HepG2 (cell line): ENCODE results near the gene MZF1. TPM values are rescaled to one million over a fixed set of nuclear protein-coding genes. Genes with fewer than 3 reads are reported as not detected.

Experiments used
- CBX2 ChIP-seq, 2 experiments: fragments of 200-600 bp in 1 of 2; sonication (generic); formaldehyde crosslinking in 1 of 2; IDR thresholded peaks; 2 replicates each; pipeline versions ENCODE4 v1.7.0 to v1.8.1; 2018 to 2022; ENCODE audit warnings: low read depth in 2 of 2, low read length in 1 of 2, mild to moderate bottlenecking in 1 of 2, missing genetic modification reagents in 1 of 2
- CCDC6 ChIP-seq: sonication (generic); formaldehyde crosslinking; IDR thresholded peaks from 2 replicates; pipeline ENCODE4 v1.8.1; 2022; ENCODE audit warnings: mild to moderate bottlenecking, missing genetic modification reagents, moderate library complexity
- CSRNP1 ChIP-seq: sonication (generic); formaldehyde crosslinking; IDR thresholded peaks from 2 replicates; pipeline ENCODE4 v1.8.1; 2023; ENCODE audit warnings: mild to moderate bottlenecking, missing genetic modification reagents
- ELF4 ChIP-seq: sonication (generic); formaldehyde crosslinking; IDR thresholded peaks from 2 replicates; pipeline ENCODE4 v1.5.0; 2020; ENCODE audit warnings: missing genetic modification reagents, mild to moderate bottlenecking, moderate library complexity, borderline replicate concordance
- EZH2 ChIP-seq: conservative IDR thresholded peaks from 2 replicates; pipeline ENCODE4 v1.6.1; 2012; ENCODE audit warnings: mild to moderate bottlenecking, low read depth, low read length, moderate library complexity
- FLYWCH1 ChIP-seq: sonication (generic); formaldehyde crosslinking; IDR thresholded peaks from 2 replicates; pipeline ENCODE4 v1.8.1; 2023; ENCODE audit warnings: mild to moderate bottlenecking, missing genetic modification reagents
- IRX3 ChIP-seq: sonication (generic); formaldehyde crosslinking; IDR thresholded peaks from 2 replicates; pipeline ENCODE4 v1.8.1; 2023; ENCODE audit warnings: mild to moderate bottlenecking, low read depth, missing genetic modification reagents, borderline replicate concordance
- RBFOX2 ChIP-seq: fragments of 200-400 bp; formaldehyde crosslinking; IDR thresholded peaks from 2 replicates; pipeline ENCODE4 v1.6.1; 2017; ENCODE audit warnings: low read depth, mild to moderate bottlenecking, low read length
- RNF2 ChIP-seq: fragments of 450-650 bp; conservative IDR thresholded peaks from 2 replicates; pipeline ENCODE4 v1.6.1; 2016; ENCODE audit warnings: low read depth
- SALL1 ChIP-seq: sonication (generic); formaldehyde crosslinking; IDR thresholded peaks from 2 replicates; pipeline ENCODE4 v1.8.0; 2022; ENCODE audit warnings: mild to moderate bottlenecking, missing genetic modification reagents
- TOE1 ChIP-seq: sonication (generic); formaldehyde crosslinking; IDR thresholded peaks from 2 replicates; pipeline ENCODE4 v1.4.0; 2020; ENCODE audit warnings: mild to moderate bottlenecking, missing genetic modification reagents
- YY1 ChIP-seq: IDR thresholded peaks from 2 replicates; pipeline ENCODE4 v1.6.1; 2011; ENCODE audit warnings: low read length, low read depth, moderate library complexity, mild to moderate bottlenecking; ENCODE audit not compliant: insufficient read depth, insufficient replicate concordance
- ZBTB1 ChIP-seq: sonication (generic); formaldehyde crosslinking; IDR thresholded peaks from 2 replicates; pipeline ENCODE4 v1.4.0; 2020; ENCODE audit warnings: missing genetic modification reagents, borderline replicate concordance
- ZC3H13 ChIP-seq: sonication (generic); formaldehyde crosslinking; IDR thresholded peaks from 2 replicates; pipeline ENCODE4 v1.8.1; 2023; ENCODE audit warnings: mild to moderate bottlenecking, missing genetic modification reagents, moderate library complexity
- ZFP82 ChIP-seq: sonication (generic); formaldehyde crosslinking; IDR thresholded peaks from 2 replicates; pipeline ENCODE4 v1.5.1; 2020; ENCODE audit warnings: mild to moderate bottlenecking, missing genetic modification reagents, borderline replicate concordance
- ZNF276 ChIP-seq: sonication (generic); formaldehyde crosslinking; IDR thresholded peaks from 2 replicates; pipeline ENCODE4 v1.4.0; 2020; ENCODE audit warnings: mild to moderate bottlenecking, low read depth, missing genetic modification reagents
- ZNF562 ChIP-seq: sonication (generic); formaldehyde crosslinking; IDR thresholded peaks from 2 replicates; pipeline ENCODE4 v1.8.0; 2022; ENCODE audit warnings: missing genetic modification reagents, borderline replicate concordance
- ZNF589 ChIP-seq: sonication (generic); formaldehyde crosslinking; conservative IDR thresholded peaks from 2 replicates; pipeline ENCODE4 v1.8.0; 2022; ENCODE audit warnings: mild to moderate bottlenecking, moderate library complexity, missing genetic modification reagents
- ZNF672 ChIP-seq: sonication (generic); formaldehyde crosslinking; IDR thresholded peaks from 2 replicates; pipeline ENCODE4 v1.8.1; 2022; ENCODE audit warnings: missing genetic modification reagents
- ZNF891 ChIP-seq: sonication (generic); formaldehyde crosslinking; IDR thresholded peaks from 2 replicates; pipeline ENCODE4 v1.5.0; 2020; ENCODE audit warnings: mild to moderate bottlenecking, missing genetic modification reagents
- ZSCAN20 ChIP-seq: sonication (generic); formaldehyde crosslinking; IDR thresholded peaks from 2 replicates; pipeline ENCODE4 v1.4.0; 2020; ENCODE audit warnings: missing genetic modification reagents, mild to moderate bottlenecking, borderline replicate concordance
- polyA plus RNA-seq, 8 experiments: library from polyadenylated mRNA; depleted of rRNA in 3 of 8; stranded (reverse) in 7 of 8; unstranded in 1 of 8; fragments of >200 nt; fragmentation: Illumina TruSeq in 4 of 8; extraction: Trizol in 4 of 8; gene quantifications; 2 replicates each; pipeline versions ENCODE4 v1.2.1 to v1.2.3, GENCODE V29; 2011 to 2016; ENCODE audit warnings: low read depth in 4 of 8, missing spikeins in 1 of 8, mixed read lengths in 1 of 8; ENCODE audit not compliant: insufficient read depth in 1 of 8
- total RNA-seq, 5 experiments: library from RNA; depleted of rRNA; stranded (reverse); fragments of >200 nt; fragmentation: Illumina TruSeq; extraction: Trizol; gene quantifications; 2 replicates each; pipeline ENCODE4 v1.2.3, GENCODE V29; 2016; ENCODE audit warnings: low read depth in 1 of 5
- TF ChIP-seq, protein P1 (sequence below): sonication (generic); formaldehyde crosslinking; IDR thresholded peaks from 2 replicates; pipeline ENCODE4 v1.5.0; 2020; ENCODE audit warnings: mild to moderate bottlenecking, missing genetic modification reagents
- TF ChIP-seq, protein P2 (sequence below): IDR thresholded peaks from 2 replicates; pipeline ENCODE4 v1.6.1; 2012; ENCODE audit warnings: inconsistent platforms

The MZF1 gene
- total and polyA plus RNA-seq, 2 of the 13 experiments (the other 11 are each of a cell fraction or from before 2014, with no cell fraction given): 3.1 to 8.1 TPM

DNA sequence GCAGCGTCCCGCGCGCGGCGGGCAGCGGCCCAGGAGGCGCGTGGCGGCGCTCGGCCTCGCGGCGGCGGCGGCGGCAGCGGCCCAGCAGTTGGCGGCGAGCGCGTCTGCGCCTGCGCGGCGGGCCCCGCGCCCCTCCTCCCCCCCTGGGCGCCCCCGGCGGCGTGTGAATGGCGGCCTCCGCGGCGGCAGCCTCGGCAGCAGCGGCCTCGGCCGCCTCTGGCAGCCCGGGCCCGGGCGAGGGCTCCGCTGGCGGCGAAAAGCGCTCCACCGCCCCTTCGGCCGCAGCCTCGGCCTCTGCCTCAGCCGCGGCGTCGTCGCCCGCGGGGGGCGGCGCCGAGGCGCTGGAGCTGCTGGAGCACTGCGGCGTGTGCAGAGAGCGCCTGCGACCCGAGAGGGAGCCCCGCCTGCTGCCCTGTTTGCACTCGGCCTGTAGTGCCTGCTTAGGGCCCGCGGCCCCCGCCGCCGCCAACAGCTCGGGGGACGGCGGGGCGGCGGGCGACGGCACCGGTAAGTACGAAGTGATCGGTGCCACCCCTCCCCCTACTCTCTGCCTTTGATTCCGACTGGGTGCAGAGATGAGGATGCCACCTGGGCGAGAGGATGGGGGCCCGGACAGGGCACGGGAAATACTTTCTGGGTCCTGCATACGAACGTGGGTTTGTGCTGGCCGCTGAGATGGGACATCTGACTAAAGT, 28.4 kb downstream of the MZF1 start (continued):
- TF ChIP-seq CSRNP1 (CRISPR knock-in tag) (no peak), ZFP82 (peak; percentile 39; the same call in 1 of the 2 replicates), RNF2 (0 out of 2 replicates have a peak, but pooled peaks have one; percentile 58), RBFOX2 (peak; percentile 67), ZNF562 (CRISPR knock-in tag) (0 out of 2 replicates have a peak, but pooled peaks have one; percentile 20), ZC3H13 (peak; percentile 30; the same call in 1 of the 2 replicates), CCDC6 (CRISPR knock-in tag) (peak; percentile 60; the same call in 1 of the 2 replicates), YY1 (peak; percentile 85), ZNF276 (CRISPR knock-in tag) (no peak), ZNF589 (CRISPR knock-in tag) (0 out of 2 replicates have a peak, but pooled peaks have one; percentile 22), ZSCAN20 (CRISPR knock-in tag) (peak; percentile 17; the same call in 1 of the 2 replicates), EZH2 (no peak), TOE1 (CRISPR knock-in tag) (no peak), SALL1 (CRISPR knock-in tag) (peak; percentile 22; the same call in 1 of the 2 replicates), ZBTB1 (CRISPR knock-in tag) (no peak), ZNF891 (no peak), FLYWCH1 (no peak), ZNF672 (0 out of 2 replicates have a peak, but pooled peaks have one; percentile 79), CBX2 (IDR thresholded peaks at IDR 0.05; ENCODE audit: low read depth, low read length) (no peak), CBX2 (CRISPR knock-in tag; IDR thresholded peaks at IDR 0.05; ENCODE audit: low read depth) (0 out of 2 replicates have a peak, but pooled peaks have one; percentile 3), IRX3 (0 out of 2 replicates have a peak, but pooled peaks have one; percentile 10), ELF4 (CRISPR knock-in tag) (no peak)
- TF ChIP-seq, protein P1, sequence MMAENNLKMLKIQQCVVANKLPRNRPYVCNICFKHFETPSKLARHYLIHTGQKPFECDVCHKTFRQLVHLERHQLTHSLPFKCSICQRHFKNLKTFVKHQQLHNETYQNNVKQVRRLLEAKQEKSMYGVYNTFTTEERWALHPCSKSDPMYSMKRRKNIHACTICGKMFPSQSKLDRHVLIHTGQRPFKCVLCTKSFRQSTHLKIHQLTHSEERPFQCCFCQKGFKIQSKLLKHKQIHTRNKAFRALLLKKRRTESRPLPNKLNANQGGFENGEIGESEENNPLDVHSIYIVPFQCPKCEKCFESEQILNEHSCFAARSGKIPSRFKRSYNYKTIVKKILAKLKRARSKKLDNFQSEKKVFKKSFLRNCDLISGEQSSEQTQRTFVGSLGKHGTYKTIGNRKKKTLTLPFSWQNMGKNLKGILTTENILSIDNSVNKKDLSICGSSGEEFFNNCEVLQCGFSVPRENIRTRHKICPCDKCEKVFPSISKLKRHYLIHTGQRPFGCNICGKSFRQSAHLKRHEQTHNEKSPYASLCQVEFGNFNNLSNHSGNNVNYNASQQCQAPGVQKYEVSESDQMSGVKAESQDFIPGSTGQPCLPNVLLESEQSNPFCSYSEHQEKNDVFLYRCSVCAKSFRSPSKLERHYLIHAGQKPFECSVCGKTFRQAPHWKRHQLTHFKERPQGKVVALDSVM (CRISPR knock-in tag): 0 out of 2 replicates have a peak, but pooled peaks have one; percentile 1
- TF ChIP-seq, protein P2, sequence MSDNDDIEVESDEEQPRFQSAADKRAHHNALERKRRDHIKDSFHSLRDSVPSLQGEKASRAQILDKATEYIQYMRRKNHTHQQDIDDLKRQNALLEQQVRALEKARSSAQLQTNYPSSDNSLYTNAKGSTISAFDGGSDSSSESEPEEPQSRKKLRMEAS: peak; percentile 14; the same call in 1 of the 2 replicates
